Measurements from ENCODE around the gene HUNK.

GRCh38 chr21:32044205-32045180, 171.7 kb downstream of the HUNK start:
- TF ChIP-seq POLR2AphosphoS5 (IDR thresholded peaks at IDR 0.05; ENCODE audit: low read depth, low read length): no peak
- TF ChIP-seq SIN3A (IDR thresholded peaks at IDR 0.05; ENCODE audit: borderline replicate concordance, insufficient read depth, low read length): no peak
- TF ChIP-seq TAF1 (IDR thresholded peaks at IDR 0.05; ENCODE audit: borderline replicate concordance, insufficient read depth, low read length): no peak
